ENCODE data around the gene ANKLE2.

Gene ANKLE2

DNA sequence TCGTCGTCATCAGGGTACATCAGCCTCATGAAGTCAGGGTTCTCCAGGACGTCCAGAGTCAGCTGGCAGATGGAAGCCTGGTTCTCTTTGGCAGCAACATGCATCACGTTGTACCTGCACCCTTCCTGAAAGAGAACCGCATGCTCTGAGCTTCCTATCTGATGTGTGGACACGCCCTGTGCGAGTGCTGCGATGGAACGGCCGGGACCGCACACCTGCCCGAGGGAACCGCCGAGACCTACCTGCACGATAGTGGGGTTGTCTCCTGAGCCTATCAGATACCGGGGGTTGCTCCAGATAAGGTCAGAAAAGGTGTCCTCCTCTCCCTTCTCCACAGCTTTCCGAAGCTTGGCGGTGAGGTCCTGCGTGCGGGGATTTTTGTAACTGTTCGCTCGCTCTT lies 13.7 kb downstream of the ANKLE2 start:
- no peak for DNase-seq (ENCODE audit: low read depth in 2 of 3, low spot score in 2 of 3)

DNA sequence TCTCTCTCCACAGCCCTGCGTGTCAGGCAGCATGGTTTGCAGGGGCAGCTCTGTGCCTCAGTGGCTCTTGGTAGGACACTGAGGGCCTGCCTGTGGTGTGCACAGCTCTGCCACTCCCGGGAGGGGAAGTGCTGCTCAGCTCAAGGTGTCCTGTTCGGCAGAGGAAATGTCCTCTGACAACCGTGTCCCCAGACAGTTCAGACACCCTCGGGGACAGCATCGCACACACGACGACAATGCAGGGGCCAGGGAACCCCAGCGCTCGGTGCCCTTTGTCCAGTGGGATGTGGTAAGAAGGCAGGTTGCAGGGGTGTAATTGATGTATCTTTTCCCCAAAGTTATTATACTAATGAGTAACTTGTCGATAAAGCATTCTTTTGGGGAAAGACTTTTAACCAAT lies 14.2 kb downstream of the ANKLE2 start:
- no peak for DNase-seq (ENCODE audit: low read depth in 2 of 3, low spot score in 2 of 3)

DNA sequence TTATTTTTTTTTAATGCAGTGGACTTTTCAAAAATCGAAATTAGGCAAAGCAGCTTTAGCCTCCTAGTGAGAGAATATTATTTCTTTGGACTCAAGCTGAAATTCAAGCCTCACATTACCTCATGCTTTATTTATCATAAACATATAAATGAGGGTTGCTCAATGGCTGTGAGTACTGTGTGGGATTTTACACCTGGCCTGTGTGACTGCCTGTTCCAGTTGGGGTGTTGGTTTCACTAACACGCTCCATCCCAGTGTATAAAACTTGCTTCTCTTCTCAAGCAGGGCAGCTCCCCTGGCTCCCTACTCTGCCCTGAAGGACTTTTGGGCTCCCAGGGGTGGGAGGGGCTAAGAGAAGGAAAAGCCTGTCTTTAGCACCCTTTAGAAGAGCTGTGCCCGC lies 15.0 kb downstream of the ANKLE2 start:
- DNase-seq (ENCODE audit: low read depth in 2 of 3, low spot score in 2 of 3) = no peak

DNA sequence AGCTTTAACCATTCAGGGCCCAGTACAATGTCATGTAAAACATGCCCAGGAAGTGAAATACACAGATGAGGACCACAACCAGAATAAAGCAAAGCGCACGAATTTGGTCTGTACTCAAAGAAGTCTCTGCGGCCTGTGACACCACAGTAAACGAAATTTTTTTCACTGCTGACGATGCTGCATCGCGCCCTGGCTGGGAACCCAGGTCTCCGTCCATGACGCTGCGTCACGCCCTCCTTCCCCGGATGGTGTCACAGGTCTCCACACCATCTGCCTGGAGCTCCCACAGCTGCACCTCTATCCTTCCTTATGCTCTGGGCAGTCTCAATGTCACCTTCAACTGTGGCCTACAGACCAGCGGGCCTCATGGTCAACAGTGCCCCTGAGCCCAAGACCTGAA lies 17.8 kb downstream of the ANKLE2 start:
- DNase-seq (ENCODE audit: low read depth in 2 of 3, low spot score in 2 of 3) = no peak

DNA sequence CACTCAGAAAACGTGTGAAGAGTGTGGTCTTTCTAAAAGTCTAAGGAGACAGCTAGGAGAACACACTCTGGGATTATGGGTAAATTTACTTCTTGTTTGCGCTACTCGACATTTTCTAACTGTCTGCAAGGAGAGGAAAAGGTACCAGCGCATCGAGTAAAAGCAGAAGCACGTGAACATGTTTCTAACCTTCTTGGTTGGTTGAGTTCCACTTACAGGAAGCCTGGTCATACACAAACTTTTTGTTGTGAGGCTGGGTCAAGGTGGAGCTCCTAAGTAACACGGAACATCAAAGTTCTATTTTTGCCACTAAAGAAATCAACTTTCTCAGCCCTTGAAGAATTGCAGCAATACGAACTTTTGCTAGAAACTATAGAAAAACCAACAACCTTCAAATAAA lies 20.0 kb downstream of the ANKLE2 start:
- DNase-seq (ENCODE audit: low read depth in 2 of 3, low spot score in 2 of 3) = no peak

DNA sequence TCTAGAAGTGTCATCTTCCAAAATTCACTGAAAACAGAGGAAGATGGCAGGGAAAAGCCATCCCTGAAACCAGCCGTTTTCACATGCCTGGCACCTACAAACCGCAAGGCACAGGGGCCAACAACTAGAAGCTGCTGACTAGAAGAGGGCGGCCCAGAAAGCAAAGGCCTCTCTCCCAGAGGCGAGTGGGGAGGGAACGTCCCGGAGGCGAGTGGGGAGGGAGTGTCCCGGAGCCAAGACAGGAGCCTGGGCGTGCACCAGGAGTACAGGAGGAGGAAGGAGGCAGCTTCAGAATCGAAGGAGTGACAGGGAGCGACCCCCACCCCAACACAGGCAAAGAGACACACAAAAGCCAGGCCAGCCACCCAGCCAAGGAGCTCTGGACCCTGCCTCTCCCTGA lies 21.0 kb downstream of the ANKLE2 start:
- DNase-seq (ENCODE audit: low read depth in 2 of 3, low spot score in 2 of 3) = no peak

DNA sequence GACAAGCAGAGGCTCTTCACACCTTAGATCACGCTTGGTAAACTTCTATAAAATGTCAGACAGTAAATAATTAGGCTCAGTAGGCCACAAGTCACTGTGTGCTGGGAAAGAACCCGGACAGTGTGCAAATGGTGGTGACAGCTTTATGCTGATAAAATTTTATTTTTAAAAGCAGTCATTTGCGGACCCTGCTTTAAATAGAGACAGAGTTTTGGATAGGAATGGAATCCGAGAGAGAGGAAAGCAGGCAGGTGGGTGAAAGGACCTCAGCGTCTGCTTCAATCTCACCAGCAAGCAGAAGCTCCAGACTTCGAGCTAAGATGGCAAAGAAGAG lies 21.4 kb downstream of the ANKLE2 start:
- no peak for DNase-seq (ENCODE audit: low read depth in 2 of 3, low spot score in 2 of 3)

DNA sequence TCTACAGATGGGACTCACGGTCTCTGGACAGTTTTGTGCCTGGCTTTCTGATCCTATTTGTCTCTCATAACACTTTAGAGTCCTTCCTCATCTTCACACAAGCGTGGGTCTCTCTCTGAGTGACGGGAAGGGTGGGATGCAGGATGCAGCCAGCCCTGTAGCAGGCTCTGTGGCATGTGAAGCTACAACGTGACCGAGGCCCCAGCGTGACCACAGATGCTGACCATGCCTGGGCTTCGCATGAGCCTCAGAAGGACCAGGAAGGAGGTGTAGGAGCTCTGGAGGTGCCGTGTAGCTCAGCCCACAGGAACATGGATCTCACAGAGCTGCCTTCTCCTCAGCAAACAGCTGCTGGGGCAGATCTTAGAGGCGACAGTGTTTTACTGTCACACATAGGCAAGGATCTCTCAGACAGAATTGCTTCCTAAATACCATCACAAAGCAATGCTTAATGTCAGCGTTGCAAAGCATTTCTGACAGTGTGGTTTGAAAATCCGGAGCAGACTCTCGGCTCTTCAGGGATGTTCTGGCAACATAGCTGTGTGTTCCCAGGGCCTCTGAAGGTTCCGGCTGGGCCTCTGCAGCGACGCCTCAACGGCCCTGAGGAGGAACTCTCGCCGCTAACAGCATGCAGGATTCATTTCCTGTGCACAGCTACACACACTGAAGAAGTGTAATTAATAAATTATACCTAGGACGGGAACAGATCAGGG lies 21.9 kb downstream of the ANKLE2 start:
- no peak for DNase-seq (ENCODE audit: low read depth in 2 of 3, low spot score in 2 of 3)

DNA sequence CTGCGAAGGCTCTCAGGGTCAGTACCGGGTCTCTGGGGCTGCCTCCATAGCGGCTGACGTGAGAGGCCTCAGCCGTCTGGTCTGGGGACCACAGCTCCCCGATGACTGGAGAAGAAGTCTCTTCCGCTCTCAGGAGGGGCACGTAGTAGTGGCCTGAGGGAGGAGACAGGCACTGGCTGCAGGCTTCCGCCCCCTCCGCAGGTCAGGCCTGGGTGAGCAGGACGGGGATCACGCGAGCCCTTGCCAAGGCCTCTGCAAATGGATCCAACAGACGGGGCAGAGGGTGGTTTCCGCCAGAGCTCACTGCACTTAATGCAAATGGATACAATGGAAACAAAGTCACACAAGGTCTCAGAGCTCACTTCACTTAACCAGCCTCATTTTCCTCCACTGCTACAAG lies 24.7 kb downstream of the ANKLE2 start:
- no peak for DNase-seq (ENCODE audit: low read depth in 2 of 3, low spot score in 2 of 3)

DNA sequence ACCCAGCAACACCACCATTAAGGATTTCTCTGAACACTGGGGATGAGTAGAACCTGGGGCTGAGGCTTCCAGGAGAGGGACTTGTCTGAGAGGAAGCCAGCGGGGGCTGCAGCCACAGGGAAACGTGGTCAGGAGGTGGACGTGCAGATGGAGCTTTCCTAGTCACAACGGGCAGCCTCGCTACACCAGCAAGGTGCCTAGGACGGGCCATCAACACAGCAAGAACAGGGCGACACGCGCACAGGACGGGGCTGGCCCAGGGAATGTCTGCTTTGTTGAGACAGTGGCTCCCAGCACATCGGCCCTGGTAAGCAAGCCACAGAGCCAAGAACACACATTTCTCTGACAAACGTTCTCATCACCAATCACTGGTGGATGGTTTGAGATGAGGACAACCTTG lies 25.3 kb downstream of the ANKLE2 start:
- no peak for DNase-seq (ENCODE audit: low read depth in 2 of 3, low spot score in 2 of 3)

DNA sequence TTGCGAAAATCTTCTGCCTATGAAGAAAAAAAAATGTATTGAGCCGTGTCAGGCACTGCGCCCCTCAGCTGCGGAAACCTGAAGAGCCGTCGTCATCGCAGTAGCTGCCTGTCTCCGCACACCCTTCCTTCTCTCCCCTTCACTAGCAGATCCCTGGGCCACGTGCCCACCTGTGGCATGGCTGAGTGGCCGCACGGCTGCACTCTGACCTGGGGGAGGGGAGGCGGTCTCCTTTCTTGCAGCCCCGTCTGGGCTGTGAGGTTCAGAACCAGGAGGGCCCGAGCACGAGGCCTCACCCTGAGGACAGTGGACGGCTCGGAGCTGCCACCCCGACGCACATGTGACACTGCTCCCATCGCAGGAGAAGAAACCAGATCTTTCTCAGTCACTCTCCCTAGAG lies 26.1 kb downstream of the ANKLE2 start:
- no peak for DNase-seq (ENCODE audit: low read depth in 2 of 3, low spot score in 2 of 3)

DNA sequence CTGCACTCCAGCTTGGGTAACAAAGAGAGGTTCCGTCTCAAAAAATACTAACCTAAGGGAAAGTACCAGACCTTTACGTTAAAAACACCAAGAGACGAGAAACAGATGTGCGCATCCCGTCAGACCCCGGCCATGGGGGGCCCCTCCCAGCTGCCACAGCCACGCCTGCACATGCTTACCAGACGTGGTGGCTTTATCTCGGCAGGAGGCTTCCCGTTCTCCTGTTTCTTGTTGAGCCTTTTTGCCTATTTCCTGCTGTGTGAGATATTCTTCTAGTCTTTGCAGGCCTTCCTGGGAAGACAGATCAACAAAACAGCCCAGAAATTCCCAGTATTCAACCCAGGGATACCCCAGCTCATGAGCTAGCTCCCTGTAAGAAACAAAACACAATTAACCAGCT lies 27.4 kb downstream of the ANKLE2 start:
- no peak for DNase-seq (ENCODE audit: low read depth in 2 of 3, low spot score in 2 of 3)

DNA sequence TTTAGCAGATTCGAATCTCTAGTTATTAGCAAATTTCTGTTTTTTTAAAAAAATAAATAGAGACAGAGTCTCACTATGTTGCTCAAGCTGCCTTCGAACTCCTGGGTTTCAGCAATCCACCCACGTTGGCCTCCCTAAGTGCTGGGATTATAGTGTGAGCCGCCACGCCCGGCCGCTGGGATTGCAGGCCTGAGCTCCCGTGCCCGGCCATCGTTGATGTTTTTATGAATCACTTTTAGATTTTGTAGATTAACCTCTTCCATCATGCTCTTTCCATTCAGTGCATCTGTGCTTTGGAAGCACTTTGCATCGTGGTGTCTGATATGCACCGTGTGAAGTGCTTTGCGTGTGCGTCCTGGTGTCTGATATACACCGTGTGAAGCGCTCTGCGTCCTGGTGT lies 30.1 kb downstream of the ANKLE2 start:
- DNase-seq (ENCODE audit: low read depth in 2 of 3, low spot score in 2 of 3) = no peak

DNA sequence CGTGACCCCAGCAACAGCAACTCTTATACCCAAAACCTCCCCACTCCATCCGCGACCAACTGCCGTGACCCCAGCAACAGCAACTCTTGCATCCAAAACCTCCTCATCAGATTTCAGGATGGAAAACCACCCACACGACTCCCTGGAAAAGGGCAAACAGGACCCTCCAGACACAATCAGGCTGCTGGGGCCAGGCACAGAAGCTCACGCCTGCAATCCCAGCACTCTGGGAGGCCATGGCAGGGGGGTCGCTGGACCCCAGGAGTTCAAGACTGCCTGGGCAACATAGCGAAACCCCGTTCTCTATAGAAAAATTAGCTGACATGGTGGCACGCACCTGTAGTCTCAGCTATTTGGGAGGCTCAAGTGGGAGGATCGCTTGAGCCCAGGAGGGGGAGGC lies 31.3 kb downstream of the ANKLE2 start:
- DNase-seq (ENCODE audit: low read depth in 2 of 3, low spot score in 2 of 3) = no peak

DNA sequence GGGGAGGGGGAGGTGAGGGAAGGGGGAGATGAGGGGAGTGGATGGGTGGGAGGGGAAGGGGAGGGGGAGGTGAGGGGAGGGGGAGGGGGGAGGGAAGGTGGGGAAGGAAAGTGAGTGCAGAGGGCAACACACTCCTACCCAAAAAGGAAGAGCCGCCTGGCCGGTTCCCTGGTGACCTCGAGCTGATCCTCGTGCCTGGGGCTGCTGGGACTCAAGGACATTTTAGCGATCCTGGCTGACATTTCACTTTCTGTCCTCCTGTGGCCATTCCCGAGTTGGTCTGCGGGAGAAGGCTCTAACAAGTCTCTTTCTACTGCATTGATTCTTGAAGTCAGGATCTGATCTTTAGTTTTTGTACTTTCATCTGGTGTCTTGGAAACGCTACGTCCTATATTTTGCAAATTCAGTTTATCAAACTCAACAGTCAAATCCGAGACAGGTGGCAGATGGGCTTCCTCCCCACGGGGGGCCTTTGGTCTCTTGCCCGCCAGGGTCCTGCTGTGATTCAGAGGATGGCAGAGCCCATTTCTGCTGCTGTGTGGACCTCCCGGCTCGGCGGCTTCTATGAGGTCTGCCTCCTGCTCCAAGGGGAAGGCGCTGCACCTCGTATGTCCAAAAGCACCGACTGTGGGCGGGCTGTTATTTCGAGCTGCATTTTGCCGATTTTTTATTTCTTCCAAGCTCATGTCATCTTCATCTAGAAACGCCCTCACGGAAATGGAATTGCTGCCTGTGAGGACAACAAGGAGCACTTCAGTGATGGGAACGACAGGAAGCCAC lies 31.9 kb downstream of the ANKLE2 start:
- no peak for DNase-seq (ENCODE audit: low read depth in 2 of 3, low spot score in 2 of 3)

DNA sequence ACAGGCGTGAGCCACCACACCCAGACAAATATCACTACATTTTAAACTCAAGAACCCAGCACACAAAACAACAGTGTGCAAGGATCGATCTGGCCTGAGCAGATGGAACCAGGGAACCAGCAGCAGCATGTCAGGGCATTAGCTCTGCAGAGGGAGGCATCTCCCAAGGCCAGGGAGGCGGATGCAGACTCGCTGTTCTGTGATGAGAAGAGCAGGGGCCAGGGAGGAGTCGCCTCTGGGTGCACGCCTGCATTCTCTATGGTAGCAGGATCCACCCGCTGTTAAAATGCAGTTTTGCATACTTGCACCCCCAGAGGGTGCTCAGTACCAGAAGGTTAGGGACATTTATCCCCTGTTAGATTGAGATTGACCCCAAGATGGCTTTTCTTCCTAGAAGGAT lies 33.1 kb downstream of the ANKLE2 start:
- DNase-seq (ENCODE audit: low read depth in 2 of 3, low spot score in 2 of 3) = no peak

DNA sequence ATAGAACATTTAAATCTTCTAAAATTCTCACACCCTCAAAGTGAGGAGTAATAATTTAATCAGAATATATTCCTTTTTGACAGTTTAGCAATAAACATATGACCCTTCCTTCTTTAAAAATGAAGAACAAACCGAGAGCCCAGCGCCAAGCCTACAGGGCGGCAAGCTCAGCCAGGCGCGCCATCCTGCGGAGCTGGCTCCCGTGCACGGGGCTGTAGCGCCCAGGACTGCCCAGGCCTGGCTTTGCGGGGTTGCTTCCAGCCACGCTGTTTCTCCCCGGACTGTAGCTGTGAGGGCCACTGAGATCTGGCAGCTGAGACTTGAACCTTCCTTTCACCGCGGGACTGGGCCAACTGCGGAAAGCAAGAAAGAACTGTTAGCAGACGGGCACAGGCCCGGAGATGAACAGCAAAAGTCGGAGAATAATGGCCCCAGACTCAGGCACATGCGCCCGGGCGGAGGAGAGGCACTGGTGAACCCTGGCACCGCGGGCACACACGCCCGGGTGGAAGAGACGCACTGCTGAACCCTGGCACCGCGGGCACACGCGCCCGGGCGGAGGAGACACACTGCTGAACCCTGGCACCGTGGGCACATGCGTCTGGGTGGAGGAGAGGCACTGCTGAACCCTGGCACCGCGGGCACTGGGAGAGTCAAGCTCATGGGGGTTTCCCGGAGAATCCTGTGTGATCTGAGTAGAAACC lies 34.4 kb downstream of the ANKLE2 start:
- no peak for DNase-seq (ENCODE audit: low read depth in 2 of 3, low spot score in 2 of 3)

DNA sequence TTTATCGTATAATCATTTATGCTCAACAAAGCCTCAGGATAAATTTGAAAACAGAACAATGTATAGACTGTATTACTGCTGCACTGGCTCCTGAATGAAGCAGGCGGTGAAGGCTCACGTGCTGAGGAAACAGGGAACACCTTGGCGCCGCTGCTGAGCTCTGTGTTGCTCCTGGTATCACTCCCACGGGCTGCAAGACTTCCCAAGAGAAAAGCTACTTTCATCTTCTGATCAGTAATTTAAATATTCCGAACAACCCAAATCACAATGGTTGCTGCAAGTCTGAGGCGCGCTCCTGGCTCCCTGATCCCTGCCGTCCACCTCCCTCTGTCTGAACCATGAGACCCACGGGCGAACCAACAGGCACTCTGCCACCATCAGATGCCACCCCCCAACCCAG lies 35.2 kb downstream of the ANKLE2 start:
- DNase-seq (ENCODE audit: low read depth in 2 of 3, low spot score in 2 of 3) = no peak

DNA sequence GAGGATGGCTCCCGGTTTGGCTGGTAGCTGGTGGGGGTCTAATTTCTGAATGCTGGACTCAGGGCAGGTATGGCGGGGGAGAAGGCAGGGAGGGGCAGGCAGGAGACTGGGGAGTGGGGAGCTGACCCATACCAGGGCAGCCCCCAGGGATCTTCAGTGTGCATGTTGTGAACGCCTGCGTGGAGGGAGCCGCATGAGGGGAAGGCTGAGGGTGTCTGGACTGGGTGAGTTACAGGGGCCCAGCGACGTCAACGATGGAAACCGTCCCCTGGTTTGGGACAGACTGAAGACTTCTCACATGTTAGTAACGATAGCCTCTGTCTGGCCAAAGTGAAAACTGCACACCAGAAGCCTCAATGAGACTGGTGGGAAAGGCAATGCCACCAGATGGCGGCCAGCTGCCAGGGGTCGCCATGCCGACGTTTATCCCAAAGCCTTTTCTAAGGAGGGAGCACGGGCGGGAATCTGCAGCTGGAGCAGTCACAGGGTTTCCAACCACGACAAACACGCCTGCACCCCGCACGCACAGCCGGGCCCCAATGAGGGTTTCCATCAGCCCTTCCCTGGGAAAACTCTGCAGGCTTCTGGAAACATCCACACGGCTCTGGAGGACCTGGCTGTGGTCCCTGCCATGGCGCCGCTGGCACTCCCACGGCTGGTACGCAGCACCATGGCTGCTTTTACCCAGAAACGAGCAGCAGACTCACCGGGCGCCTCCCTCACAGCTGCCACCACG lies 37.0 kb downstream of the ANKLE2 start:
- no peak for DNase-seq (ENCODE audit: low read depth in 2 of 3, low spot score in 2 of 3)

DNA sequence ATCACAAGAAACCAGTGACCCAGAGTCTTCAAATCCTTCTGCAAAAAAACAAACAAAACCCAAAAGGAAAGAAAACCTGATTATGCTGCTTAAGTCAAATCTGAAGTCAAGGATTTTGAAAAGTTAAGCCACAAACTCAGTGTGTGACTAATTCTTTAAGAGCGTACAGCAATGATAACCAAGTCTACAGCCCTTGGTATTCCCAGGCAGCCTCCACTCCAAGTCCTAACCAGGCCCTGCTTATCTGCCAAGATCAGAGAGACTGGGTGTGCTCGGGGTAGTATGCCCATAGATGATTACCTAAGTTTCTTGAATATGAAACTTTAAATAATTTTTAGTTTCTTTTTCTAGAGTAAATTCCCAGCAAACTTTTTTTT lies 37.9 kb downstream of the ANKLE2 start:
- no peak for DNase-seq (ENCODE audit: low read depth in 2 of 3, low spot score in 2 of 3)

DNA sequence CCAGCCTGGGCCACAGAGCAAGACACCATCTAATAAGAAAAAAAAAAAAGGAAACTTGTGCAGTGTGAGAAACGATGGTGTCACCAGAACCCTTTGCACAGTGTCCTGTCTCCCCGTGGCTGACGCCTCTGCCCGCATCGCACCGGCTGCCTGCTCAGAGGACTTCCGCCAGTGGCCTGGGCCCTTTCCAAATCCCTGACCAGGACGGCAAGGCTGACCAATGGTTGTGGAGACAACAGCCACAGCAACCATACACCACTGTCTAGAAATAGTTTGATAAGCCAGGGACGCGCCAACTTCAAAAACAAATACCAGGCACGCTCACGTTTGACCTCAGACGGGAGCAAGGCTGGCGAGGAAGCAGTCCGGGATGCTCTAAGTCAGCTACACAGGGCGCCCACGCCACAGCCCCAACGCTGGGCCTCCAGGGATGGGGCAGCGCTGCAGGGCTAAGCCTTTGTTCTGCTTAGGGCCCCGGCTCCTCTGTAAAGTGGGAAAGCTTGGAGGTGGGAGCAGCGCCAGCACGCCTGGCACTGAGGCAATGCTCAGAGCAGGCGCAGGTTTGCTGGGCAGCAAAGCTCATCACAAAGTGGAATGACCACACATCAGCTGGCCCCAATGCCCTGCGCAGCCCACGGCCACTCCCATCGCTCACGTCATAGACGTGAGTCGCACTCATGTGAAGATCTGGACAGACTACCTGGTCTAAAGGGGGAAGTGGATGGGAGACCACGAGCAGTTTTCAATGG lies 38.4 kb downstream of the ANKLE2 start:
- no peak for DNase-seq (ENCODE audit: low read depth in 2 of 3, low spot score in 2 of 3)

All from activated CD8-positive, alpha-beta memory T cell treated with anti-CD3 and anti-CD28 coated beads for 48 hours (primary cell).